Erythroblast (primary cell): ENCODE measurements around the gene PPP2R3B.

Experiments used
- GATA1 ChIP-seq: IDR thresholded peaks from 2 replicates; pipeline ENCODE4 v1.6.1; 2011; ENCODE audit warnings: low read depth, mild to moderate bottlenecking, control low read depth, low read length, moderate library complexity
- POLR2A ChIP-seq: IDR thresholded peaks from 2 replicates; pipeline ENCODE4 v1.6.1; 2011; ENCODE audit warnings: mild to moderate bottlenecking, low read length

DNA sequence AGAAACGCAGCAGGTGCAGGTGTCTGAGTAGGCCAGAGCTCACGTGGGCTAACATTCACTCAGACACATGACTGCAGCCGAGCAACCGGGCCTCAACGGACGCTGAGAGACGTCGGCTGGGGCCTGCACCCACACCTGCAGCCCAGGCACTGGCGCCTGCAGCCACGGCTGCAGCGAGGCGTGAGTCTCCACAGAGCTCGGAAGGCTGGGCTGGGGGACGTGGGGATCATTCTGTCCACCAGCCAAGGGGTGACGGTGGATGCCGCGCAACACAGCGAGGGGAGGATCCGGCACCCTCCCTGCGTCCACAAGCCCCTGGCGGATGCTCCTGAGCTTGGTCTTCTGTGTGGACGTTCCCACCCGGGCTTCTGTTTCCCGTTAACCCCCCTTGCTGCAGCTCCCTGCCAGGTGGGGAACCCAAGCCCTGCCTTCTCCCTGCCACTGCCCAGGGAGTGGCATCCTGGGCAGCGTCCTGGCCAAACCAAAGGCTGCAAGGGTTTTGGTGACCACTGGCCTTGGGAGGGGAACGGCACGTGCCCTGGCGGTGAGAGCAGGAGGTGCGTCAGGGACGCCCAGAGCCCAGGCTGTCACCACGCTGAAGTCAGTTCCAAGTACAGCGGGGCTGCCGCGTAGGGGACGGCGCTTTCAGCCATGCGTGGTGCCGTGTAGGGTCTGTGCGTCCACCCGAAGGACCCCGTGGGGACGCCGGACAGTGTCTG, 16.3 kb downstream of the PPP2R3B start:
- TF ChIP-seq POLR2A (no peak), GATA1 (no peak)
